HG02678 (cell line): ENCODE data around the gene ZNHIT2.

Source experiments
- ATAC-seq: cut with Tn5 transposase; IDR thresholded peaks from one replicate; pipeline ENCODE4 v1.9.1; 2021; ENCODE audit warnings: mild to moderate bottlenecking, moderate library complexity; ENCODE audit not compliant: unreplicated experiment

The ZNHIT2 gene

DNA sequence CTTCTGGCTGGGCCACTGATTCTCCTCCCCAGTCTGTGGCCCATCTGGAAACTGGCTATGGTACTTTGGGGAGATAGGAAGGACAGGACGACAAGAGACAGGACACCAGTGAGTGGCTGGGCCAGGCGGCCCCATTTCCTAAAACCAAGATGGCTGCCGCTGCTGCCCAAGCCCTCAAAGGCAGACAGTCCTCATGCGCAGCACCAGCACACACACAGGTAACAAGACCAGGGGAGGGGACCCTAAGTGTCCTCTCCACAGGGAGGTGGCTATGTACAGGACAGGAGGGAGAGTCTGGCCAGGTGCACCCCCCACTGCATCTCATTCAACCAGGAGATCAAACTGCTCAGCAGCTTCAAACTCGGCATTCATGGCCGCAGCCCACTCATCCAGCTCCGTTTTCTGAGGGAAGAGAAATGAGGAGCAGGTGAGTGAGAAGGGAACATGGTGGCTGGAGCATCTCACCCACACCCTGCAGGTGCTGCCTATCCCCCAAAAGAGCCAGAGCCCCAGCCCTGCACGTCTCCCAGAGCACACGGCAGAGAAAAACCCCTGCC, 38.6 kb downstream of the ZNHIT2 start:
- no peak for ATAC-seq

DNA sequence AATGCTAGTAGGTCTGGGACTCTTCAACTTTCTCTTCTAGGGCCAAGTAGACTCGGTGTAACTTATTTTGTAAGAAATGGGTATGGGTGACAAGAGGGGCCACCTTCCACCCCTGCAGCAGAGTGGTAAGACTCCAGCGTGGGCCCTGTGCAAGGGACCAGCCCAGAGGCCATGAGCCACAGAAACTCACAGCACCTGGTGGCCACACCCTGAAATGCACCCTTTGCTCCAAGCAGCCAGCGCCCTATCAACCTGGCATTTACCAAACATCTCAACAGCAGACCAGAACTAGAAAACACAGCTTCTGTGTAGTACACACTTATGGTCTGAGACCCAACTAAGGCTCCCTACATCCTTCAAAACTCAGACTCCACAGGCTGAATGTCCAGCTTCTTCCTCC, 39.4 kb downstream of the ZNHIT2 start:
- no peak for ATAC-seq

DNA sequence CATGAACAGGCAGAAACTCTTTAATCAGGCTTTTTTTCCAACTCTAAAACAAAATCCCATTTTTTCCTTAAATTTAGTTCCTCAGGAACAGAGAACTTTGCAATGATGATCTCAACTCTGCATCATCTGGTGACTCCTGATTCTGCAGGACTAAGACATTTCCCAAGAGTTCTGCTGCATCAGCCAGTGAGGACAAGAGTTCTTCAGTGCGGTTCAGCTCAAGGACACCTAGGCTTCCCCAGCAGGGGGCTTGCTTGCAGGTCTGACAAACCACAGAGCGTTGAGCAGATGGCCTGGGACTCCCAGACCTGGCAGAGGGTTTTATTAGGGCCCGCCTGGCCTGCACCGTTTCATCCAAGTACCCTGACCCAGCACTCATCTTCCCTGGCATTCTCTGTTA, 40.0 kb downstream of the ZNHIT2 start:
- ATAC-seq = no peak

DNA sequence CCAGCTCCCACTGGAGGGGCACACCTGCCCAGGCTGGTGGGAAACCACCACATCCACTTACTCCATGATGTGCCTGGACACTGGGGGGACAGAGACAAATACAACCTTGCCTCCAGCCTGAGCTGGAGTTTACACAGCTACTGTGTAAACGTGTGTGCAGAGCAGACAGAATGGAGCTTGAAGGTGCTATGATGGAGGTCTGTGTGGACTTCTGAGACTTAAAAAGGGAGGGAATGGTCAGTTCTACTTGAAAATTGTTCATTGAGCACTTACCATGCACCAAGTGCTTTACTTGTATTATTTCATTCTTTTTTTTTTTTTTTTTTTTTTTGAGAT, 44.9 kb downstream of the ZNHIT2 start:
- ATAC-seq = no peak

- no peak for ATAC-seq
Observed at GRCh38 chr11:65071907-65072630, 45.4 kb downstream of the ZNHIT2 start.

GRCh38 chr11:65069217-65069616, 48.3 kb downstream of the ZNHIT2 start:
- no peak for ATAC-seq

DNA sequence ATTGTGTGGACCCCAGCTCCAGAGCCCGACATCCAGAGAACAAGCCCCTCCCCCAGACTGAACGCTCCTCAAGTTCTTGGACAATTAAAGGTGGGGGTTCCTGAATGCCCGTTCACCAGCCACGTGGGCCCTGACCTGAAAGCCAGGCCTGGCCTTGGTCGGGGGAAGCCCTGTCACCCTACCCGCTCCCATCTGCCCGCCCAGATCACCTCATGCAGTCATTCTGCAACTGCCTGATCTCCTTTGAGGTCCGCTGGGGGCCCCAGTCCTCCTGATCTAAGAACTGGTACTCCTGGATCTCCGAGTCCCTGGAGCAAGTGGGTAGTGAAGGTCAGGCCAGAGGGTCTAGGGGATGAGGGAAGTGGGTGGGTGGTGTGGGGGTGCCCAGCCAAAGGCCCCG, 50.1 kb downstream of the ZNHIT2 start:
- no peak for ATAC-seq

- no peak for ATAC-seq
Observed at GRCh38 chr11:65066805-65067291, 50.7 kb downstream of the ZNHIT2 start.
